Left renal cortex interstitium (tissue), 4 donors: ENCODE data around the gene PITPNM3. TPM values are rescaled to one million over a fixed set of nuclear protein-coding genes. Genes with fewer than 3 reads are reported as not detected.
"Not testable (repeated sequence)": the region's sequence is repeated elsewhere in the genome, so short reads cannot be mapped to it uniquely, and the experiment has no call there.

Experiments used
- DNase-seq, 4 donors: peaks; one replicate each; pipeline ENCODE4 v3.0.0-alpha.2; 2013; ENCODE audit warnings: low read depth in 4 of 4, low spot score in 2 of 4, missing footprints in 1 of 4
- polyA plus RNA-seq, 4 donors: library from polyadenylated mRNA; unstranded; fragments of 120-200 nt; gene quantifications; one replicate each; pipeline ENCODE4 v1.2.1, GENCODE V29; 2013; ENCODE audit not compliant: insufficient read length in 4 of 4

Gene PITPNM3
- polyA plus RNA-seq, 4 donors, result 8.3 to 11.6 (median 10.0) TPM

DNA sequence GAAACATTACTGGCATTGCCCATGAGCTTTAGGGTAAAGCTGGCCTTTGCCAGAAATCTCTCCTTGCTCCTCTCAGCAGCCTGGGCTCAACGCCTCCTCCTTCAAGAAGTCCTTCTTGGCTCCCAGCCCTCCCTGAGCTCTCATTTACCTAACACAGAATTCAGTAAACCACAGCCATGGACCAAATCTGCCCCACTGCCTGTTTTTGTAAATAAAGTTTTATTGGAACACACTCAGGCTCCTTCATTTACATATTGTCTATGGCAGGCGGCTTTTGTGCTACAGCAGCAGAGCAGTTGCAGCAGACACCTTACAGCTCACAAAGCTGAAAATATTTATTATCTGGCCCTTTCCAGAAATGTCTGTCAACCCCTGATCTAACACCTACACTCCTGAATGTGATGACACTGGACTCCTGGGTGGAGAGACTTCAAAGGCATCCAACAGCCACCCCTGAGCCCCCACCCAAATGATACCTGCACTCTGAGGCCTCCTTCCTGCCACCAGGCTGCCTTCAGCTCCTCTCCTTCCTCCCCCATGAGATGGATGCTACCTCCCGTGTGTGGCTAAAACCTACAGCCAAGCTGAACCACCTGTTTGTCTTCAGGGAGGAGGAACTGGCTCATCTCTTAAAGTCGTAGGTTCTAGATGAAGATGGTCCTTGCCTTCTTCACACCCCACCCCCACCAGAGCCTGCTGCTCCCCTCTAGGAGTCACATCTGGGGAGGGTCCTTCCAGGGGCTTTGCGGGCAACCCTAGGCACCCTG, 70.5 kb downstream of the PITPNM3 start:
- no peak for DNase-seq

DNA sequence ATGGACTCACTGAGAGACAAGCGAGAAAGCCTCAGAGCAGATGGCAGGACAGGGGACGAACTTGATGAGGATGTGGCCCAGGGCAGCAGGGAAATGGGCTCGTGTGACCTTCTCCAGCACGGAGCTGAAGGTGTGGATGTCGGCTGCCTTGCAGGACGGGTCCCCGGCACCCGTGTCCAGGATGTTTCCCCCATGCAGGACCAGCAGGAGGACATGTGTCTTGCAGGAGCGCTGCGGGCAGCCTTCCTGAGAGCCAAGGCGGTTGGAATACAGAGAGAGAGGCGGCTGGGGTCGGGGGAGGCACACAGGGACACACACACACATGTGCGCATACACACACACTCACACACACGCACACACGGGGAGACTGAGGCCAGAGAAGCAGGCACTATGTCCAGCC, 72.8 kb downstream of the PITPNM3 start:
- DNase-seq, result no peak

DNA sequence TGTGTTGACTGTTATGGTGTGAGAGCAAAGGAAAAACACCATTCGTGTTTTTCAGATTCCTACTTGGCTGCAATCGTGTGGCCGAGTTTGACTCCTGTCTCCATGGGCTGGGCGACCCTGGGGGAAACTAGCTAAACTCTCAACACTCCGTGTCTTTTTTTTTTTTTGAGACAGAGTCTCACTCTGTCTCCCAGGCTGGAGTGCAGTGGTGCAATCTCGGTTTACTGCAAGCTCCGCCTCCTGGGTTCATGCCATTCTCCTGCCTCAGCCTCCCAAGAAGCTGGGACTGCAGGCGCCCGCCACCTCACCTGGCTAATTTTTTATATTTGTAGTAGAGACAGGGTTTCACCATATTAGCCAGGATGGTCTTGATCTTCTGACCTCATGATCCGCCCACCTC, 73.6 kb downstream of the PITPNM3 start:
- DNase-seq, result not testable (repeated sequence)

DNA sequence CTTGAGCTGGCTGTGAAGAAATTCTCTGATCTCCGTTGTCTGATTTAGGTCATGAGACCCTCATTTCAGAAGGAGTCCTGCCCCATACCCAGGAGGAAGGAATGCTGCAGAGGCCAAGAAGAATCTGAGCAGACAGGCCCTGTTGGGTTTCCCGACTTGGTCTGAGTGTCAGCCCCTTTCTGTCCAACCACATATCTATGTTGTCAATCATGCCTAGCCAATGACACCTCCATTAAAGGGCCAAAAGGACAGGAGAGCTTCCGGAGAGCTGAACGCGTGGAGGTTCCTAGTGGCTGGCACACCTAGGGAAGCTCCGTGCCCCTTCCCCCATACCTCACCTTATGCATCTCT, 74.3 kb downstream of the PITPNM3 start:
- no peak for DNase-seq

DNA sequence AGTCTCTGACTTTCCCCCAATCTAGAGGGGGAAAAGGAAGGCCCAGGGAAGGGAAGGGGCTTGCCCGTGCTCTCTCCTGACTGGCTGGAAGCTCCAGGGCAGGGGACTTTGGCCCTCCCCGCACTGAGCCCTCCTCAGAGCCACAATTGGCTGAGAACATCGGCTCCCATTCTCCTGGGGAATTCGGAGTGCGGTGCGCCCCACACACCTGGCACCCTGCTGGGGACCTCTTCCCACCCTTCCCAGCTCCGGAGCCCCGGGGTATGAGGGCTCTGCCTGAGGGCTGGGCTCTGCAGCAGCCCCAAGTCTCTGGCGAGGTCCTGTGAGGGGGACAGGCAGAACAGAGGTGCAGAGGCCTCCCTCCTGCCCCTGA, 76.1 kb downstream of the PITPNM3 start:
- DNase-seq, result no peak

DNA sequence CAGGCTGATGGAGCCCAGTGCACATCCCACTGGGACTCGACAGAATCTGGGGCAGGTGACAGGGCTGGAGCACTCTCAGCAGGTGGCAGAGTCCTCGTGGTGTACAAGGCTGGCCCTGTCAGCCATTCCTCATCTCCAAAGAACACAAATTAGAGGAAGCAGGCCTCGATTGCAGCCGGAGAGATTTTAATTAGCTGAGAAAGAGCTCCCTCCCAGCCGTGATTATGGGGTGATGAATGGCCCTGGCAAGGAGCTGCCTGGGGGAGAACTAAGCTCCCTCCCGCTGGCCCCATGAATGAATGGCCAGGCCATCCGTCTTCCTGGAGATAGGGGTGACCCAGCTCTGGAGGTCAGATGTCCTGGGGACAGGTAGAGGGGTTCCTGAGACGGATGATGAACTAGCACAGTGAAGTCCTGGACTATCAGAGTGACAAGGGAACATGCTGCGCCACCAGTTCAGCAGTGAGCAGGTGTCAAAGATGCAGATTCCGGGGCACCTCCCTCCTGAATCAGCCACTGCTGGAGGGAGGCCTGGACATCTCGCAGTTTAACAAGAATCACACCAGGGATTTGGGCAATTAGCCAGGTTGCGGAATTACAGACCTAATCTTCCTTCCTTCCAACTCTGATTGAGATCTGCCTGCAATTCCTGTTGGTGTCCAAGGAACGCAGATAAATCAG, 76.6 kb downstream of the PITPNM3 start:
- no peak for DNase-seq

DNA sequence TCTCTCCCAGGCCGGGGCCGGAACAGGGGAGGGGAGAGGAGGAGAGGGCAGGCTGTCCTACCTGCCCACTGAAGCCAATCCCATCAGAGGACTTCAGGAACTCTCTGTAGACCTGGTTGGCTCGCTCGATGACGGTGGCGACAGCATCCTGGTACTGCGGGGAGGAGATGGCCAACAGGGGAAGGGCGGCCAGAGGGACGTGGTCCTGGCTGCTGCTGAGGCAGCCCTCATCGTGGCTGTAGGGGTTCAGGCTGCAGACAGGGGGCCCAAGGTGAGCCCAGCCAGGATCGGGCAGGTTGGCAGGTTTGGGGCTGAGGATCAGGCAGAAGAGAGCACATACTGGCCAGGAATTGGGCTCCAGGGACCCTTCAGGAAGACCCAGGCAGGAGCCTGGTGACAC, 77.9 kb downstream of the PITPNM3 start:
- DNase-seq, result no peak

DNA sequence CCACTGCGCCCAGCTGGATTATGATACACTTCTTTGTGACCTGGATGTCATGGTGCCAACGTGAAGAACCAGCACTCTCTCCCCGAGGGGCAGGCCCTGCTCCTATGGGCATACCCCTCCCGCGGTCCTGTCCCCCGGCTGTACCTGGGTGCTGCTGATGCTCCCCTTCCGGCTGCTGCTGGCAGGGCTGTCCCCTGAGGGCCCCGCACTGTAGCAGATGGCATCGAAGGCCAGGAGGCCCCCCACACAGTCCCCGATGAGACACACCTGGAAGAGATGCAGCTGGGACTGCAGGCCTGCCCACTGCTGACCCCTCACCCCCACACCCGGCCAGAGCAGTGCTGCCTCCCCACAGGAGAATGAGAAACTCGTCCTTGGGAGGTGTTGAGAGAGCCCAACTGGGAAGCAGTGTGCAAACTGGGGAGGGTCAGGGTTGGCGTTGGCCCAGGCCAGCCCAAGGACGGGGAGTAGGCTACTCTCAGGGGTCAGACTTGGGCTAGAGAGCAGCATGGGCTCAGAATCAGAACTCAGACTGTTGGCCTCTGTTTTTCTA, 78.4 kb downstream of the PITPNM3 start:
- no peak for DNase-seq

DNA sequence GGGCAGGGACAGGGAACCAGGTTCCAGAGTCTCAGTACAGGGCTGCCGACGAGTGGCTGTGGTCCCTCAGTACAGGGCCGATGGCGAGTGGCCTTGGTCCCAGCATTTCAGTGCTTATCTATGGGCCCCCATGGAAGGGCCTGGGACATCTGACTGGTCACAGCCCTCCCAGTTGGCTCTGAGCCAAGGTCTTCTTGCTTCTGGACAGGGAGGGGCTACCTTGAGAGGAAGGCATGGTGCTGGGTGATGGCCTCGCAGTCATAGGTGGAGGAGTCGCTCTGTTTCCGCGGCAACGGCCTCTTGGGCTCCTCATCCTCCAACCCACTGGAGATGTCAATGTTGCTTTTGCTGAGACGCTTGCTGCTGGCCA, 79.6 kb downstream of the PITPNM3 start:
- no peak for DNase-seq

DNA sequence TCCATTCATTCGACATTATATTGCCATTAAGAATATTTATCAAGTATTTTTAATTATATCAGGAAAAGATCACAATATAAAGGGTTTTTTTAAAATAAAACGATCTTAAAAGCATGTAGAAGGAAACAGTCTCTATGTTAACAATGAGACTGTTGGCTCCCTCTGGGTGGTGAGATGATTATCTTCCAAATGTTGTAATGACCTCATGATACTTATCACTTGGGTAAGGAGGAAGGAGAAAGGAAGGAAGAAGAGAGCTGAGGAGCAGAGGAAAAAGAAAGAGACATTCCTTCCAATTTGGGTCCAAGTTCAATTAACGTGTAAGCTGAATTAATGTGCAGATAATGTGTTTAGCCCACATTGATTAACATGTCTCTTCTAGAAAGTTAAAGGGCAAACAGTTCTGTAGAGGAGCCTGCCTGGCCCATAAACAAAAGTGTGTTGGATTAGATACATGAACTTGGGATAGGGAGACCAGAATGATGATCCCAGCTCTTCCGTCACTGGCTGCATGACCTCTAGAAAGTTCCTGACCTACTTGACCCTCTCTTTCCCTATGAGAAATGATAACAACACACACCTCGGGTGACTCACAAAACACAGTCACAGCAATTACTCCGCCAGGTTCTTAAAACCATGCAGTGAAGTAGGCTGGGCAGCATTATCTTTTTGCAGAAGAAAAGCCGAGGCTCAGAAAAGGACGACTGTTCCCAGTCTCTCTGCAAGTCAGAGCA, 80.1 kb downstream of the PITPNM3 start:
- no peak for DNase-seq

DNA sequence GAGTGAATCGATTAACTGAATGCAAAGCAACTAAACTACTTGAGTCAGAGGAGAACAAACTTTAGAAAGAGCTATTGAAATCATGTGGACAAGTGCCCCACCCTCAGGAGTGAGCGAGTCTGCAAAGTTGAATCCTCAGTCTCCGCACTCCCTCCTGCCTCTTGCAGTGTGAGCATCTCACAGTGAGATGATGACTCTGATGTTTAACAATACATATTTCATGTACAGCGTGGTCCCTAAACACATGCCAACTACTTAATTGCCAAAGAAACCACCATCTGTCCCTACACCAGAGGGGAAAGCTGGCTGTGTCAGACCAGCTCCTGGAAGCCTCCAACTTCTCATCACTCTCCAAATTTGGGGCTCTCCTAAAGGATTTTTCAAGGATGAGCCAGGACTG, 80.9 kb downstream of the PITPNM3 start:
- no peak for DNase-seq

DNA sequence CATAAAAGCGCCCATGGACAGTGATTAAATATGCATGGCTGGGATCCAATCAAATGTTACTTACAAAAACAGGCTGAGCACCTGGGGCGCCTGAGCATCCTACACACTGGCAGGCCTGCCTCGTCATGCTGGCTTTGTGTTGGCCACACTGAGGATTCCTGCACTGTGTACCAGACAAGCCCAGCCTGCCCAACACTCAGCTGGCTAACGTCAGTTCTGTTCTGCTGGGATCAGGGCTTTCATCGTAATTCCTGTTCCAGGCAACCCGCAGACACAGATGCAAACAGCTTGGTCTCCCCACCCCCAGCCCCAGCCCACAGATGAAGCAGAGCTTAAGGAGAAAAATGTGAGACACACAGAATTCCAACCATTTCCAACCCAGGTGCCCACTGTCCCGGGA, 81.4 kb downstream of the PITPNM3 start:
- no peak for DNase-seq

DNA sequence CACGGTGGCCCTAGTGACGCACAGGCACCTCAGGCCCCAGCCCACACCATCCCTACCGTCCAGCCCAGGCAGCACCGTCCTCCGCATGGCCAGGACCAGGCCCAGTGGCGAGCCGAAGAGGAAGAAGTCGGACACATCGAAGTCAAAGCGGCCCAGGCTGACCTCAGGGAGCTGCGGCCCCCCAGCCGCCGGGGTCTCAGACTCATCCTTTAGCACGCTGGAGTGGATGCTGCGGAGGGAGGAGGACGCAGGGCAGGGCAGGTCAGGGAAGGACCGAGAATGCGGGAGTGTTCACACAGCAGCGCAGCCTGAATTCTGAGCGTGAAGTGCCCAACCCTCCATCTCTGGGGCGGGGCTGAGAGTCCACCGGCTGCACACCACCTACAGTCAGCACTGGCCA, 82.0 kb downstream of the PITPNM3 start:
- no peak for DNase-seq

DNA sequence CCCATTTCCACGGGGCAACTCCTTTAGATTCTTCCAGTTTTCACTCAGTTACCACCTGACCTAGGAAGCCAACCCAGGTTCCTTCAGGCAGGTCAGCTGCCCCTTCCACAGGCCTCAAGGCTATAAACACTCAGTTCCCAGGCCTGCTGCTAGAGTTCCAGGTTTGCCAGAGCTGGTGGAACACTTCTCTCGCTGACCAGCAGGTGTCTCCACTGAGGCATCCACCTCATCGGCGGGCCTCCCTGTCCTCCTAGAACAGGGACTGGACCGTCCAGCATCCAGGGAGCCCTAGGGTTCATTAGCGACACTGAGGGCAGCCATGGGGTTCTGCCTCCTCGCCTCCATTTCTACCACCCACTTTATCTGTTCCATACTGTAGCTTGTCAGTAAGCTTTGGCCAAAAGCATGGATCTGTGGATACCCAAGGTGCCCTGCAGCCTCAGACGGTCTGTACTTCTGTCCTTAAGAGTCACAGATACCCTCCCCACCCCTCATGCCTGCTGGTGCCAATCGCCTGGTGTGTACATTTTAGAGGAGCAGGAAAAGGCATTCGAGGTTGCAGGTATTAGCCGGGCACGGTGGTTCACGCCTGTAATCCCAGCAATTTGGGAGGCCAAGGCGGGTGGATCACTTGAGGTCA, 83.1 kb downstream of the PITPNM3 start:
- DNase-seq, result peak in 2 of 4 donors; percentile 53 to 69

DNA sequence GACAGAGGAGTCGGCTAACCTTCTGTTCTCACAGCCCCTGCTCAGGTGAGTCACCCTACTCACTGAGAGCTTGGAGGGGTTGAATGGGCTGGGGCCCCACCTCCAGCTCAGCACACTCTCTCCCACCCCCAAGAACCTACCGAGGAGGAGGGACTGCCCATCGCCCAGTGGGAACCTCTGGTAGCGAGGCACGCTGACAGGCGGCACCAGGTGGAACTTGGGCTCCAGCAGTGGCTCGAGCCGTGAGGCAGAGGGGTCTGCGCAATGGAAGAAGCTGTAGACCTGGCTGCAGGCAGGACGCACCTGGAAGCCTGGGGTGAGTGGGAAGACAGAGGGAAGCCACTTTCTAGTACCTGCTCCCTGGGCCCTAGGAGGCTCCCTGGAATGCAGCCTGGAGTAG, 83.8 kb downstream of the PITPNM3 start:
- DNase-seq, result no peak

DNA sequence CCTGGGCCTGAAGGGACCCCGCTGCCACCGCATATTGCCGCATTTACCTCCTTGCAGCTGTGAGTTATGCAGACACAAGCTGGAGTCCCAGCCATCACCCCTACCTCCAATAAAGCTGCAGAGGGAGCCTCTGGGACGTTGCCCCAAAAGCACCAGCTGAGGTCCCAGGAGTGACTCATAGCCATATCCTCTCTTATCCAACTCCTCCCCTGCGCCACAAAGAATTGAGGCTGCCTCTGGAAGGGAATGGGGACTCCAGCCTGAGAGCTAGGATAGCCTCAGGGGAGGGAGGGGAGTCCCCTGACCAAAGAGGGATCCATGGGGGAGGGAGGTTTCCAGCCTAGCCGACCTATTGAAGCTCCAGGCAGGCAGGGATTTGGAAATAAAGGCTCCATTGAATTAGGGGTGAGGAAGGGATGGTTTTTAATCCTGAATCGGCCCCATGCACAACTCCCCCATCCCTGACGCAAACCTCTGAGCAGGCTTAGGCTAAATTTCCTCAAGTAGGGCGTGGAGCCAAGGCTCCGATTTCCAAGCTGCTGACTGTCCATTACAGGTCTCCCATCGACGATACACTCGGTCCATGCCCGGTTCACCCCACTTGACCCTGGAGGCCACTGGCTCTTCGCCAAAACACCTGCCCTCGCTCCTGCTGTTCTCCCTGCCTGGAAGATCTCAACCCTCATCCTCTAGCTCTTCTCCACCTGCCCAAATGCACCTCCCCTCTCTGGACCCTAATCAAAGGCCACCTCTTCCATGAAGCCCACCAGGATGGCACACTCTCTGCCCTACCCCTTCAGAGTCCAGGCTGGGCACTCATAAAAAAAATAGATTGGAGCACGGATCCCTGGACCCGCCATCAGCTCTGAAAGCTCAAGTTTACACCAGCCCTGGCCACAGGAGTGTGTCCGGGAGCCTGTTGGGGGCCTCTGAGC, 84.6 kb downstream of the PITPNM3 start:
- no peak for DNase-seq

DNA sequence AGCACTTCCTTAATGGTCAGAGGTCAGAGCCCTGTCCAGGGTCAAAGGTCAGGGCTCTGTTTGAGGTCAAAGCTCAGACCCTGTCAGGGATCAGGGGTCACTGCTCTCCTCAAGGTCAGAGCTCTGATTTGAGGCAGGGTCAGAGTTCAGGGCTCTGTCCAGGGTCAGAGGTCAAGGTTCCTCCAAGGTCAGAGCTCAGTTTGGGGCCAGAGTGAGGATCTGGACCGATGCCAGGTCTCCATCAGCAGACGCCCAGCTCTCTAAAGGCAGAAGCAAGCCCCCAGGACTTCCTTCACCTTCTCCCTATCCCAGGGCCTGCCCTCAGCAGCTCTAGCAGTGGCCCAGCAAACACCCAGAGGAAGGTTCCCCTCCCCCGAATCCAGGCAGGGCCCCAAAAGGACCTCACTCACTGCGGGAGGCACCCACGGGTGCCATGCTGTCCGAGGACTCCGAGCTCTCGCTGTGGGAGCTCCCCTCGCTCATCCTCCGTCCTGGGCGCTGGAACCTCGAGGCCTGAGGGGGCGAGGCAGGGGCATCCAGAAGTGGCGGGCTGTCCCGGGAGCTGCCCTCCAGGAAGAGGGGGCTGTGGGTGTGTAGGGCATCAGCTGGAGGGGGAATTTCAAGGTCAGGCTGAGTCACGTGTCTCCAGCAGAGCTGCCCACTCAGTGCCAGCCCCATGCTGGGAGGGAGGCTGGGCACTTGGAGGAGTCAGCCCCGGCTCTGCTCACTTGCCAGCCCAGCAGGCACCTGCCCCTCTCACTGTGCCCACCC, 85.4 kb downstream of the PITPNM3 start:
- no peak for DNase-seq

DNA sequence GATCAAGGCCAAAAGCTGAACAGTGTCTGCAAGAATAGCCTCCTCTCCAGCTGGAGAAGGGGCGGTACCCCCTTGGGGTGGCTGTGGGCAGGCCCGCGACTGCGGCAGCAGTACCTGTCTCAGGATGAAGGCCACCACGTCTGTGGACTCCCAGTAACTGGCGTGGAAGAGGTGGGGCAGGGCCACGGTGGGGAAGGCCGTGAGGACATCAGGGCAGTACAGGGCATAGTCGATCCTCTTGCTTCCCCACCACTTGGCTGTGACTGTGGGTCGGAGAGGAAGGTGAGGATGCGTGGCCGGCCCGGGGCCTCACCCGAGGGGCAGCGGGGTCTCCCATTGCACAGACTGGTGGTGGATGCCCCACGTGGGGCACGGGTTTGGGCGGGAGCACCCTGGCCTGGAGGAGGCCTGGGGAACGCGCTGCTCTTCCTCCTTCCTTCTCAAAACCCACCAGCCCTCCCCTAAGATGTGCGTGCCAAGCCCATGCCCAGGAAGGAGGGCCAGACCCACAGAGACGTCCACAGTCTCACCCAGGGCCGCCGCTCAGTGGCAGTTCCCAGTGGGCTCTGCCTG, 86.1 kb downstream of the PITPNM3 start:
- no peak for DNase-seq
